GM19324 (cell line): Measurements from ENCODE around the gene RBM8A.
A peak's percentile ranks its signal among the peaks of the same experiment; 100 is the strongest.

Experiments
- ATAC-seq: cut with Tn5 transposase; IDR thresholded peaks from one replicate; pipeline ENCODE4 v1.9.1; 2021; ENCODE audit warnings: mild to moderate bottlenecking, moderate library complexity; ENCODE audit not compliant: unreplicated experiment, low FRiP score

RBM8A gene

DNA sequence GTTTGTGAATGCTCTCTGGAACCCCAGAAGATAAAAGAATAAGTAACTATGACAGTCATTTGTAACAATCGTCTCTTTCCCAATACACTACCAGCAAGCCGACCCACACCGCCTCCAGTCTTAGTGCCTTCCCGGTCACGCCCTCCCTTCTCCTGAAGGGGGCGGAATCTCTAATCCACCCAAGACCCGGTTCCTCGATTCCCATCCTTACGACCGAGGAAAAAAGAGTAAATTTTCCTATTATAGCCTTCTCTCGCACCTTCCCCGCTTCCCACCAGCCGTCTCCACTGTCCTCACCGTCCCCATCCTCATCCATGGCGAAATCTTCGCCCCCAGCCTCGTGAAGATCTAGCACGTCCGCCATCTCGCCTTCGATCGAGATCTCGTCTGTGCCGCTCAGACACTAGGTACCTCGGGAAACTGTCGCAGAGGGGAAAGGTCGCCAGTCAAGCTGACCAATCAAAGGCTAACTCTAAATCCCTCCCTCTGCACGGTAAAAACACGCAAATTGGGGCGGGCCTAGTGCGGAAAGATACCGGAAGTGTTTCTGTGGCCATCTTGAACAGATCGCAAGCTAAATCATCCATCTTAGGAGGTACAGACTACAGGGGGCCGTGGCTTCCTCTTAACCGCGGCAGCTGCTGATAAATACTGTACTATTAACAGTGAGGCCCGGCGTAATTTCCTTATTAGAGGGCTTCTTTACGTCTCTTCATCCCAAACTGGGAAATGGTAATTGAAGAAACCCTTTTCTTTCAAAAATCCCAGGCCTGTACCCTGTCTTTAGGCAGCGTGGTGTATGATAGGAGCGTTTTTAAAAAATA, at the start of gene RBM8A:
TSS of gene RBM8A (minus strand) at position 422 of the 824 bp plus-strand sequence. CDS start at position 364, 58 bp downstream.
- ATAC-seq: peak; percentile 96

DNA sequence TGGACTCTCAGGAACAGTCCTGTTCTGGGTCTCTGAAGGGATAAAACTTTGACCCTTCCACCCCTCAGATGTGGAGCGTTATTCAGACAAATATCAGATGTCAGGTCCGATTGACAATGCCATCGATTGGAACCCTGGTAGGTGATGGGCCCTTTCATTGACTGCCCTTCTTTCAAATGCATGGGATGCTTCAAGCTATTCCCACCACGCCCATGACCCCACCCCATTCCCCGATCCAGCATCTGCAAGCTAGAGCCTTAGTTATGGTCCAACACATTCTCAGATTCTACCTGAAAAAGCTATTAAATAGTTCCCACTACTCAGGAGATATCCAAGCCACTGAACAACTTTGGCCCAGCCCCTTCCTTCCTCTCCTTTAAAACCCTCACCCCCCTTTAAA, 49.7 kb upstream of the RBM8A start:
- ATAC-seq: no peak

GRCh38 chr1:145975216-145975615, 47.9 kb upstream of the RBM8A start:
- no peak for ATAC-seq

DNA sequence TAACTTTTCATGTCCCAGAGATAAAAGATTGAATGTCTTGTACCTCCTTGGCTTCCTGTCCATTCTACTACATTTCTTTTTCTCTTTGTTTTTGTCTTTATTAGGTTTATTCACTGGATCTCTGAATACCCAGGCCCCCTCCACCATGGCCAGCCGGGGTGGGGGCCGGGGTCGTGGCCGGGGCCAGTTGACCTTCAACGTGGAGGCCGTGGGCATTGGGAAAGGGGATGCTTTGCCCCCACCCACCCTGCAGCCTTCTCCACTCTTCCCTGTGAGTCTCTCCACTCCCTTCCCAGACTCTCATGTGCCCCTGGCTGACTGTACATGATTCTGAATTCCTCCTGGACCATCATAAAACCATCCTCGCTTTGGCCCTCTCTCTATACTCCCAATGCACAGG, 47.4 kb upstream of the RBM8A start:
- no peak for ATAC-seq

DNA sequence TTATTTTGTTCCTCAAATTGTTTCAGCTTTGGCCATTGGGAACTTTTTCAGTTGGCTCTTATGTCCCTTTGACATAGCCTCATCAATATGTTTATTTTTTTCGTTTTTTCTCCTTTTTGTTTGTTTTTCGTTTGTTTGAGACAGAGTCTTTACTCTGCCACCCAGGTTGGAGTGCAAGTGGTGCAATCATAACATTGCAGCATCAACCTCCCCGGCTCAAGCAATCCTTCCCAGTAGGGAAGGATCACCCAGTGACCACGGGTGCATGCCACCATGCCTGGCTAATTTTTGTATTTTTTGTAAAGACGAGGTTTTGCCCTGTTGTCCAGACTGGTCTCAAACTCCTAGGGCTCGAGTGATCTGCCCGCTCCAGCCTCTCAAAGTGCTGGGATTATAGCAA, 45.3 kb upstream of the RBM8A start:
- no peak for ATAC-seq

DNA sequence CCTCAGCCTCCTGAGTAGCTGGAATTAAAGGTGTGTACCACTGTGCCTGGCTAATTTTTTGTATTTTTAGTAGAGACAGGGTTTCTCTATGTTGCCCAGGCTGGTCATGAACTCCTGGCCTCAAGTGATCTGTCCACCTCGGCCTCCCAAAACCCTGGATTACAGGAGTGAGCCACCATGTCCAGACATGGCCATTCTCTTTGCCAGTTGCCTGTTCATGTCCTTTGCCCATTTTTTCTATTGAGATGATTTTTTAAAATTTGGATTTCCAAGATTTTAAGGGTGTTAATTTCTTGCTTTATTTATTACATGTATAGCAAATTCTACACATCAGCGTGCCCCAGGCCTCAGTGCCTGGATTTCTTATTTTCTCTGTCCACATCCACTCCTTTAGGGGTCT, 40.0 kb upstream of the RBM8A start:
- ATAC-seq: no peak

- ATAC-seq: no peak
Observed at GRCh38 chr1:145965119-145965744, 37.9 kb upstream of the RBM8A start.

DNA sequence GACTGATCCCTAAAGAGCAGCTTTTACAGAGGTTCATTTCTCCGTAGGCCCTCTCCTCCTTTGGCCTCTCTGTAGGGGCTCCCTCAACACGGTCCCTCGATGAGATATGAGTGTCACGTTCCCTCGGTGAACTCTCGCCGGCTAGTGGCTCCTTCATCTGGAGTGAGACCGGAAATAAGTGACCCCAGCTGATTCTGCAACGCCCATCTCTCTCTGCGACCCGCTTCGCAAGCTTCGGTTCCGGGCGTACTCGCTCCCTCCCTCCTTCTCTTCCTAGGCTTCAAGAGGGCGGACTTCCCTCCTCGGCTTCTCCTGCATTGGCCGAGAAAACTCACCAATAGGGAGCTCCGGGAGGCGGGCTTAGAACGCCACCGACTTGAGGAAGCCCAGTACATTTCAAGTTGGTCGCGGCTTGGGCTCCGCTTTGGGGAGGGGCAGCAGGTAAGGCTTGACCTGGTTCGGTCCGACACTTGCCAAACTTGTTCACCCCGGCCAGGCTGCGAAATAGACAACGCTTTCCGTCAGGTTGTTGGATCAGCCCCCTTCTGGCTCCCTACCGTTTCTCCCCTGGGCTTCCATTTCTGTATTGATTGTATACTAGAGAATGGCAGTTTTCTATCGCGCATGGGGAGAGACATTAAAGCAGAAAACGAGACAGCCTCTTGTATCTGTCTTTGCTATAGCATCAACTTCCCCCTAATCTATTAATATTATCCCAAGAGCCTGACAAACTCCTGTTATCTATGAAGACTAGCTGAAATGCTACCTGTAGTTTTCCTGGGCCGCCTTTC, 37.2 kb upstream of the RBM8A start, which contains the start of the genes ANKRD34A and POLR3GL:
TSS of gene ANKRD34A (minus strand) at position 248 of the 791 bp plus-strand sequence. CDS start 2,816 bp downstream, outside the sequence.
TSS of gene POLR3GL (plus strand) at position 363 of the 791 bp plus-strand sequence. CDS start 10,176 bp downstream, outside the sequence.
- peak; percentile 92 for ATAC-seq

DNA sequence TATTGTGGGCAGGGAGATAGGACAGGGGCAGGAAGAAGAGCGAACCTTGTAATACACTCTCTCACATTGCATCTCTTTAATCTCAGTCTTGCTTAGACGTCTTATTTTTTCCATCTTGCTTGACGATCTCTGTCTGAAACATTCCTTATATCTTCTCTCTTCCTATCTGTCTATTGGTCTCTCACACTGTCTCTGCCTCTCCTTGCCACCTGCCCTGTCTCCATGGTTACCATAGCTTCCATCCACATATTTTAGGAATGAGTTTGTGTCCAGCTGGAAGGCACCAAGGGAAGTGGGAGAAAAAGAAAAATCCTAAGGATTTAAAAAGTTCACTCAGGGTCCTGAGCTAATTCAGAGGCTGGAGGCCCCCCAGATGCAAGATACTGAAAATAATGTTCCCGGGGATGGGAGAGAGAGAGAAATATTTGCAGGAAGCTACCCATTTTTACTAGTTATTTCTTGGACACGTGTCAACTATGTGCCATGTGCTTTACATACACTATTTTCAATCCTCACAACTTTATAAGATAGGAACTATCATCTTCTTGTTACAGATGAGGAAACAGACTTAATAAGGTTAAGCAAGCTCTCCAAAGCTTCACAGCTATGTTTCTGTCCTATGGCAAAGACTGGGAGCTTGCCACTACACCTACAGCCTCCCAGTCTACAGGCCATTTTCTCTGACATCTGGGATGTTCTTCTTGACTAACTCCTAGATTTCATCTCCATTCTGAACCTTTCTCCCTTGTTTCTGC, 36.2 kb upstream of the RBM8A start:
- ATAC-seq: no peak

GRCh38 chr1:145962157-145963102, 35.1 kb upstream of the RBM8A start:
- no peak for ATAC-seq

DNA sequence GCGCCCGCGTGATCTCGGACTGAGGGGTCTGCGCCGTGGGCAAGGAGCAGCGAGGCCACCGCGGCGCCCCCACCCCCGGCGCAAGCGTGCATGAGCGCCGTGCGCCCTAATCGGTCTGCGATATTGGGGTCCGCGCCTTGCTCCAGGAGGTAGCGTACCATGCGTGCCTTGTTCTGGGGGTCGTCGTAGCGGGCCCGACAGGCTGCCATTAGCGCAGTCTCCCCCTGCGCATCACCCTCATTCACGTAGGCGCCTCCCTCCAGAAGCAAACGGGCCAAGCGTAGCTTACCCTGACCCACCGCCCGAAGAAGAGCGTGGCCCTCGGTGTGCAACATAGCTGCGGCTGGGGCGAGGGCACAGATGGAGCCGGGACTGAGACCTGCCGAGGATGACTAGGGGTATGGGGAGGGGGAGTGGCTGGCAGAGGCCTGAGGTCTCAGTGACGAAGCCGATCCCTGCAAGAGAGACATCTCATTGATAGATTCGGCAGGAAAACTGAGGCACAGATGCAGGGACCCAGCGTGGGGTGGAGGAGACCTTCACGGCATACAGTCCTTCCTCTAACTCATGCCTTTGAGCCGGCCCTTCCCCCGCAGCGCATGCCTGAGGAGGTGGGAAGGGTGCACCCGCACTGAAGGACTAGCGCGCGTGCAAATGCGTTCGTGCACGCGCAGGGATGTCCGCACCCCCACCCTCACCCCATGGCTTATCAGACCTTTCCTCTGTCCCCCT, 34.3 kb upstream of the RBM8A start:
- no peak for ATAC-seq

GRCh38 chr1:145961109-145961424, 33.8 kb upstream of the RBM8A start:
- no peak for ATAC-seq

- ATAC-seq: no peak
Observed at GRCh38 chr1:145960468-145961108, 33.3 kb upstream of the RBM8A start.

DNA sequence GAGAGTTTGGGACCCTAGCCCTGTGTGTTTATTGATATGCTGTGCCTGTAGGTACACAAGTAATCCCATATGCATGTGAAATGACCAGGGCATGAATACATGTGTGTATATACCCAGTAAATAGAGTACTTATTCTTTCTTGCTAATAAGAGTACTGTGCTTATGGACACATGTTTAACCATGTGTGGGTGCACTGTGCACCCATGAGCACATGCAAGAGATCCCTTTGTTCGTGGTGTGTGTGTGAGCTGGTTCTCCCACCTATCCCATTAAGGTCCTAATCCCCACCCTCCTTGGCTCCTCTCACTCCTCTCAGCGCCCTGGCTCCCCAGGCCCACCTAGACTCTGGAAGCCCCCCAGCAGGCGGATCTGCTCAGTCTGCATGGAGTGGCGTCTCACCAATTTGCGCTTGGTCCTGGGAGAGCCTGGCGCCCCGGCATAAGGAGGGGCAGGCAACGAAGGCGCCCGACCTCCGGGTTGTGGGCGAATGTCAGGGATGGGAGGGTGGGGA, 32.7 kb upstream of the RBM8A start:
- no peak for ATAC-seq

GRCh38 chr1:145959333-145959732, 32.0 kb upstream of the RBM8A start:
- no peak for ATAC-seq

GRCh38 chr1:145958734-145959133, 31.4 kb upstream of the RBM8A start:
- ATAC-seq: no peak

DNA sequence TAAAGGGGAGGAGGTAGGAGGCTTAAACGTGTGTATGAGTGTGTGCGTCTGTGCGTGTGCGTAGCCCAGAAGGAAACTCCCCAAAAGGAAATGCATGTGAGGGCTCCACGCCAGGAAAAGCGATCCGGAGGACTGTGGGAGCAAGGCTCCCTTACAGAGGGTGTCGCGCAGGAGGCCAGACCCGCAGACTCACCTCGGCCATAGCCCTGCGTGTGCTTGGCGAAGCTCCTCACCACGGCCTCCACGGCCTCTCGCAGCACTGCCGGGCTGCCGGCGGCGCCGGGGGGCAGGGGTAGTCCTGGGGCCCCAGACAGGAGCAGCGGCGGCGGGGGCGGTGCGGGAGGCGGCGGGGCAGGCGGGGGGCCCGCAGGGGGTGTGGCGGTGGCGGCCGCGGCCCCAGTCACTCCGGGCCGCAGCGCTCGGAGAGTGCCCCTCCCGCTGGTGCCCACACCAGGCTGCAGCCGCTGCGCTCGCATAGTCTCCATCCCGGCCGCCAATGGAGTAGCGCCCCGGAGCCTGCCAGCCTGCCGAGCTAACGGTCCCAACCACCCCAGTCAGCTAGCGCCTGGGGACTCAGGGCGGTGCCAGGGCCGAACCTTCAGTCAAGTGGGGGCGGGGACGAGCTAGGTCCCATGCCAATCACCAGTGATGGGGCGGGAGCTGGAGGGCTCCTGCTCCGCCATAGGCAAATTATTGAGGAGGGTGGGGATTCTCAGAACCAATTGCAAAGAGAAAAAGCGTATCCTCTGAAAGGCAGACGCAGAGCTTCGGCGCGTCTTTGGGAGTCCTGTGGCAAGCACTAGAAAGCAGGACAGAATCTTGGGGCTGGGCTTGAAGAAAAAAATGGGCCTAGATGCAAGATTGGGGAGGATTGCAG, 30.4 kb upstream of the RBM8A start, which contains the start of gene LIX1L:
TSS of gene LIX1L (minus strand) at position 575 of the 877 bp plus-strand sequence. CDS start at position 485, 90 bp downstream.
- ATAC-seq: peak; percentile 91
